ENCODE measurements around the gene ALK.

The ALK gene

GRCh38 chr2:29787473-29788465 is 133.6 kb downstream of the ALK start:
- no peak for DNase-seq

DNA sequence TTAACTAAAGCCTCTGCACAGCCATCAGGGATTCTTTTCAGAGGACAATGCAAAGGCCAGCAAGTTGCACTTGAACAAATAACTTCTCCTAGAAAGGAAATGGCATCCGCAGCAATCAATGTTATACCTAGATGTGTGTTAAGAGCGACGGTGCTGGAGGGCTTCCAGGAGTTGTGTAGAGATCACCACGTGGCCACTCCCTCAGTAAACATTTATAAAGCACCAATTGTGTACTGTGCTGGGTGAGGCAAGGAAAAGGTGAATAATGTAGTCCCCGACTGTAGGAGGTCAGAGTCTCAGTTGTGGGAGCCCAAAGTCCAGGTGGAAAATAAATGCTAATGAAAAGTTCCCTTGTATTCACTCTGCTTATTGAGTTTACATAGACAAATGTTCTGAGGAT is 135.0 kb downstream of the ALK start:
- no peak for DNase-seq

DNA sequence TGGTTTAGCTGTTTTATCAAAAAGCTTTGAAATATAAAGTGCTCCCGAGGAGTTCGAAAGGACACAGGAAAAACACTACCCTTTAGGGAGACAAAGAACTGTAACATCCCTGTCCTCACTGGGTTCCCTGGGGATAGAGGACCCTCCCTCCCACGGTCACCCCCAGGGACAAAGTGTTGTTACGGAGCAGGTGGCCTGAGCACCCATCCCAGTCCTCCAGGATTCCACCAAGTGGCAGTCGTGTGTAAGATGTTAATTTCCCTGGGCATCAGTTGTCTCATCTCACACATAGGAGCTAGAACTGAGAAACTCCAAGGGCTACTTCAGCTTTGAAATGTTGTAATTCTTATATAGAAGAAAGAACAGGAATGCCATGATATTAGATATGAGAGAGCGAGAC is 137.7 kb downstream of the ALK start:
- no peak for DNase-seq

GRCh38 chr2:29782549-29783458 is 138.6 kb downstream of the ALK start:
- no peak for DNase-seq

DNA sequence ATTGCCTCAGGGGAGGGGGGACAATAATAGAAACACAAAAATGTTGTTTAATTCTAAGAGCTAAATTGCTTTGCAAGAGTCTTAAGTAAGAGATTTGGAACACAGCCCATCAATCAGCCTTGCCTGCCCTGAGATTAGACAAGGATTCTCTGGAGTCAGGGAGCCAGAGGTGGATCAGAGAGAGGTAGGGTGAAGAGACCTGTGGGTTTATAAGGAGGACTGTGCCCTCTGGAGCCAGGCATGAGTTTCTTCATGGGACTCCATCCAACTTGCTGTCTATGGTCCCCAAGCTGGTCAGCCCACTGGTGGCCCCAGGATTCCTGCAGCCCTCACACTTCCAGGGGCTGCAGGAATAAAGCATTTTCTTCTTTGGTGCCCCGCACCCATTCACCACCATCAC is 139.3 kb downstream of the ALK start:
- no peak for DNase-seq

DNA sequence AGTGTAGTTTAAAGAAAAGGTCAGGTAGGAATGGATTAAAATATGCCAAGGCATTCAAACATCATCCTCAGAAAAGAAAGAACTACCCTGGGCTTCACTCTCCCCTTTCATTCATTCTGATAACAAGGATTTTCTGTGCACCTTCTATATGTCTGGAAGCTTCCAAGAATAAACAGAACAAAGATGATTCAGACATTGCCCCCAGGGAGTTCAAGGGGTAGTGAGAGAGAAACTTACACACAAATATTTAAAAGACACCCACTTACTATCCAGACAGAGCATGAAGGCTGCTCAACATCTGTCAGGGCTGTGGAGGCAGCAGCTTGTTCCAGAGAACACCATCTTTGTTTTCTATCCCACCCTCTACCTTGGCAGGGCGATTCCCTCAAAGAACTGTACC is 140.5 kb downstream of the ALK start:
- no peak for DNase-seq

DNA sequence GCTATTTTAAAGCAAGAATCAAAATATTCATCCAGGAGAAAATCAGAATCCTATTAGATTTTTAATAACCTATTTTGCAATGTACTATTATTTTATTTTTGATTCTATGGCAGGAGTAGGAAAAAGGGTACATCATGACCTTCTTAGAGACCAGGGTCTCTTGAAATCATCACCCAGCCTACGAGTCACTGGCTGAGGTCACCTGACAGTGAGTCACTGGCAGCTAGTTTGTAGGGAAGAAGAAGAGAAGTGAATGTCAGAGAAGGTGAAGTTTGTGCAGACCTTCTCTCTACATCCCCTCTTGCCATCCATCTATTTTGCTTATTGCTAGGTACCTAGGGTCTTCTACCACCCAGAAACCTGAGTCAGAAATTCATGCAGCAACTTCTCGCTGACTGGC is 144.2 kb downstream of the ALK start:
- no peak for DNase-seq

GRCh38 chr2:29776406-29776805 is 145.0 kb downstream of the ALK start:
- no peak for DNase-seq

GRCh38 chr2:29775937-29776336 is 145.4 kb downstream of the ALK start:
- DNase-seq, result no peak

- DNase-seq, result no peak
Observed at GRCh38 chr2:29774624-29775023, 146.8 kb downstream of the ALK start.

DNA sequence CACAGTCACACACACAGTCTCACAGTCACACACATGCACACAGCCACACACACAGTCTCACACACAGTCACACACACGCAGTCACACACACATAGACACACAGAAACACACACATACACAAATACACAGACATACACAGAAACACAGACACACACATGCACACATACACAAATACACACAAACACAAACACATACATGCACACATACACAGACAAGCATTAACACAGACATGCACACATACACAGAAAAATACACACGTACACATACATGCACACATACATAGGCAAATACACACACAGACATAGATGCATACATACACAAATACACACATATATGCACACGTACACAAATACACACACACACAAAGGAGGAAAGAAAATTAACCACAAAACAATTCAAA is 150.5 kb downstream of the ALK start:
- DNase-seq, result no peak

DNA sequence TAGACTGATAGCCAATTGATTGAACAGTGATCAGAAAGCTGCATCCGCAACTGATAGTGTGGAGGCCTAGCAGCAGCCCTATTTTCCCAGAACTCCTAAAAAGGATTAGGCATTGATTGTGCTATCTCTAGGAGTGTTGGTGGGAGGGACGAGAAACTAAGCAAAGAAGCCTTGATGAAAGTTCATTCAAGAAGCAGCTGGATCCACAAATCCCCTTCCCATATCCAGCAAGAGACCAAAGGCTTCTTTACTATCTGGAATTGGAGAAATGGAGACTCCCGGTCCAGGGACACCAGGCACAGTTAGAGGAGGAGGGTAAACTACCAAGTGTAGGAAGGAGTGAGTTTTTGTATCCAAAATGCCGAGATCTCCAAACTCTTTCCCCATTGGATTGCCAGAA is 151.5 kb downstream of the ALK start:
- no peak for DNase-seq

- no peak for DNase-seq
Observed at GRCh38 chr2:29767606-29768335, 153.6 kb downstream of the ALK start.

DNA sequence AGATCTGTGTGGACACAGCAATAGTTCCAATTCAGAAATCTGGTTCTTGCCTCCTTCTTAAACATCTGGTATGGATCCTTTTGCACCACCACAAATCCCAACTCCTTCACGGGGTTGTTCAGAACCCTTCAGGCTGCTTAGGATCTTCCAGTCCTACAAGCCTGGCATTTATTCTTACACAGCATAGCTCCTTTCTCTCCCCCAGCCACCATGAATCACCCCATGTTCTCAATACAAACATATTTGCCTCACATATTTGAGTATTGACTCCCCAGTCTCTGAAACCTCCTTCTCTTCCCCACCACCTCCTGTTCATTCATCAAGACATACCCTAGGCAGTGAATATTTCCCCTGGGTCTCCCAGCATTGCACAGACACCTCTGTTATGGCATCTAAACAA is 155.2 kb downstream of the ALK start:
- DNase-seq, result no peak

- no peak for DNase-seq
Observed at GRCh38 chr2:29765721-29766120, 155.7 kb downstream of the ALK start.

- DNase-seq, result no peak
Observed at GRCh38 chr2:29763371-29763770, 158.0 kb downstream of the ALK start.

- DNase-seq, result no peak
Observed at GRCh38 chr2:29762239-29762638, 159.1 kb downstream of the ALK start.

DNA sequence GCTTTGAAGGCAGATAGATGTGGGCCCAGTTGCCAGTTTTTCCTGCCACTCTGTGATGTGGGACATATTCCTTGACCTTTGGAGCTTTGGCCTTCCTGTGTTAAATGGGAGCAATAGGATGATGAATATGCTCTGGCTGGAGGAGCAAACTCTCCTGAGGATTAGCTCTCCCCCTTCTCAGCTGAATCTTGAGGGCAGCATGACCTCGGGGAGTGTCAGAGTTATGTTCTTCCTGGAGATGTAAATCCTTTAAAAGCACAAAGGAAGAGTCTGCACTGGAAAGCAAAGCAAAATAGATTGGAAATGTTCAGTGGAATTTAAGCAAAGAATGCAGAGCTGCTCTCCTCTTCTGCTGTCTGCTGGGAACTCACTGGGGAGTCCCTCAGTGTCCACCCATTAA is 160.1 kb downstream of the ALK start:
- DNase-seq, result no peak

DNA sequence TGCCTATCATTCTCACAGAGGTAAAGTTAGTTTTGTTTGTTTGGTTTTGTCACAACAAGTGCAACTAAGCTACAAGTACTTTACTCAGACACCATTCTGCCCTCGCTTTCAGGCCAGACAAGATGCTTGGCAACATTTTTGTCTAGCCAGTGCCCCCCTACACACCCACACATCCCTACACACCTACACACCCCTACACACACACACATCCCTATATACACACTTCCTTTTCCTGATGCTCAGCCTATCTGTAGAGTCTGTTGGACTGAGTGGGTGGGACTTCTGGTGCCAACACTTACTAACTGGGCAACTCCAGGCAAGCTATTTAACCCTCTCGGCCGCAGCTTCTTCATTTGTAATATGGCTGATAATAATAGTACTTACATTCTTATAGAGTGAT is 161.4 kb downstream of the ALK start:
- DNase-seq, result no peak

DNA sequence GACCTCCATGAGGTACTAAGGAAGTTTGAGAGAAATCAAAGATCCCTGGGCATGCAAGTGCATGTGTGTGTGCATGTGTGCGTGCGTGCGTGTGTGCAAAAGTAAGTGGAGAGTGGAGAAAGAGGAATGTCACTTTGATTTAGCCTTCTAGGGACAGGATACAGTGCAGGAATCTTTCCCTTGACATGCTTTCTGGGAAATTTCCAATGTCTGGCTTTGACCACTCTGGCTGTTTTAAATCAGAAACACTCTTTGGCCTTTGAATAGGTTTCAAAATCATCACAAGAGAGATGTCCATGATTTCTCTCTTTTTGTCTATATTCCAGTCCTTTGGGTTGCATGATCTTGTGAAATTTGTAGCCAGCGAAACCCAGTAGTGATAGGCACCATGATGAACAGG is 162.0 kb downstream of the ALK start:
- DNase-seq, result no peak

GRCh38 chr2:29755829-29756228 is 165.6 kb downstream of the ALK start:
- no peak for DNase-seq

- DNase-seq, result no peak
Observed at GRCh38 chr2:29755233-29755632, 166.2 kb downstream of the ALK start.
